IMR-90 (cell line): ENCODE measurements around the gene LARP1. TPM values are rescaled to one million over a fixed set of nuclear protein-coding genes. Genes with fewer than 3 reads are reported as not detected.

Experiments
- ATAC-seq: fragments of 200-7000 bp; cut with Tn5 transposase; 2 replicates; pipeline ENCODE4 v1.9.1; 2020; ENCODE audit warnings: low read depth, mild to moderate bottlenecking, moderate library complexity
- BruUV-seq: library from RNA; stranded (reverse); fragments of 400-500 nt; replicated peaks from 2 replicates; lab custom pipeline; 2021; lab: Mats Ljungman, UMichigan
- CTCF ChIA-PET: fragments of 300-600 bp; formaldehyde crosslinking; extraction: SDS; loops from one replicate; lab custom pipeline; 2021; ENCODE audit warnings: antibody characterized with exemption; lab: Yijun Ruan, JAX
- POLR2A ChIA-PET: fragments of 300-600 bp; sonication (Branson Sonifier 250); formaldehyde crosslinking; loops from one replicate; lab custom pipeline; 2022; ENCODE audit warnings: antibody characterized with exemption; ENCODE audit not compliant: unreplicated experiment; lab: Charles Lee
- DNase-seq: peaks from one replicate; pipeline ENCODE4 v3.0.0; 2013
- H2AFZ ChIP-seq: replicated peaks from 2 replicates; pipeline ENCODE3; 2013; ENCODE audit warnings: low read length, mild to moderate bottlenecking; ENCODE audit not compliant: poor library complexity
- H2AK5ac ChIP-seq: 2 replicates; pipeline ENCODE4 v1.6.1; 2013; ENCODE audit warnings: low read depth, low read length, inconsistent platforms
- H2AK9ac ChIP-seq: replicated peaks from 2 replicates; pipeline ENCODE3; 2013; ENCODE audit warnings: mild to moderate bottlenecking, low read depth, low read length, moderate library complexity; ENCODE audit not compliant: poor library complexity
- H2BK120ac ChIP-seq: 2 replicates; pipeline ENCODE4 v1.6.1; 2013; ENCODE audit warnings: low read depth, low read length, inconsistent platforms
- H2BK15ac ChIP-seq: 3 replicates; pipeline ENCODE4 v1.6.1; 2013; ENCODE audit warnings: low read depth, low read length, inconsistent platforms
- H2BK20ac ChIP-seq: 2 replicates; pipeline ENCODE4 v1.6.1; 2013; ENCODE audit warnings: low read depth, mild to moderate bottlenecking, inconsistent platforms, low read length, moderate library complexity
- H2BK5ac ChIP-seq: 2 replicates; pipeline ENCODE4 v1.6.1; 2013; ENCODE audit warnings: mild to moderate bottlenecking, low read depth, low read length, inconsistent platforms; ENCODE audit not compliant: poor library complexity, severe bottlenecking
- H3K14ac ChIP-seq: replicated peaks from 2 replicates; pipeline ENCODE4 v1.6.1; 2013; ENCODE audit warnings: low read depth, low read length, inconsistent platforms
- H3K18ac ChIP-seq: 2 replicates; pipeline ENCODE4 v1.6.1; 2013; ENCODE audit warnings: low read depth, low read length, control low read depth
- H3K23ac ChIP-seq: 2 replicates; pipeline ENCODE4 v1.6.1; 2013; ENCODE audit warnings: low read depth, low read length, inconsistent platforms
- H3K27ac ChIP-seq: 2 replicates; pipeline ENCODE4 v1.5.1; 2013; ENCODE audit warnings: mild to moderate bottlenecking, control low read depth, low read length; ENCODE audit not compliant: insufficient read depth
- H3K27me3 ChIP-seq: 2 replicates; pipeline ENCODE4 v1.6.1; 2013; ENCODE audit warnings: low read length; ENCODE audit not compliant: control insufficient read depth, insufficient read depth
- H3K36me3 ChIP-seq: 2 replicates; pipeline ENCODE4 v1.6.1; 2013; ENCODE audit warnings: low read length, mixed read lengths; ENCODE audit not compliant: control insufficient read depth, insufficient read depth
- H3K4ac ChIP-seq: 2 replicates; pipeline ENCODE4 v1.6.1; 2013; ENCODE audit warnings: low read depth, low read length, inconsistent platforms
- H3K4me1 ChIP-seq: 2 replicates; pipeline ENCODE4 v1.6.1; 2013; ENCODE audit warnings: low read length, mixed read lengths; ENCODE audit not compliant: control insufficient read depth, insufficient read depth
- H3K4me2 ChIP-seq: 2 replicates; pipeline ENCODE4 v1.6.1; 2013; ENCODE audit warnings: low read depth, mild to moderate bottlenecking, control low read depth, low read length, moderate library complexity
- H3K4me3 ChIP-seq: 2 replicates; pipeline ENCODE4 v1.5.1; 2013; ENCODE audit warnings: low read depth, mild to moderate bottlenecking, control low read depth, low read length, moderate library complexity; ENCODE audit not compliant: insufficient read depth
- H3K56ac ChIP-seq: 2 replicates; pipeline ENCODE4 v1.6.1; 2013; ENCODE audit warnings: low read length, inconsistent platforms; ENCODE audit not compliant: insufficient read depth; ENCODE audit errors: extremely low read depth
- H3K79me1 ChIP-seq, 2 experiments: 2 replicates each; pipeline ENCODE4 v1.6.1; 2013; ENCODE audit warnings: low read length in 2 of 2, inconsistent platforms in 1 of 2, low read depth in 1 of 2
- H3K9ac ChIP-seq: 2 replicates; pipeline ENCODE4 v1.6.1; 2013; ENCODE audit warnings: low read depth, low read length, control low read depth
- H3K9me1 ChIP-seq: 2 replicates; pipeline ENCODE4 v1.6.1; 2013; ENCODE audit warnings: low read length, inconsistent platforms; ENCODE audit not compliant: insufficient read depth
- H3K9me3 ChIP-seq: 2 replicates; pipeline ENCODE4 v1.6.1; 2013; ENCODE audit warnings: low read length; ENCODE audit not compliant: control insufficient read depth, insufficient read depth
- H4K20me1 ChIP-seq: 2 replicates; pipeline ENCODE4 v1.6.1; 2013; ENCODE audit warnings: low read length, inconsistent platforms; ENCODE audit not compliant: insufficient read depth
- H4K5ac ChIP-seq: 2 replicates; pipeline ENCODE4 v1.6.1; 2013; ENCODE audit warnings: mild to moderate bottlenecking, low read depth, low read length, control low read depth
- H4K8ac ChIP-seq, 2 experiments: 2 replicates each; pipeline ENCODE4 v1.6.1; 2013; ENCODE audit warnings: low read depth in 2 of 2, low read length in 2 of 2, control low read depth in 1 of 2, inconsistent platforms in 1 of 2
- H4K91ac ChIP-seq: 2 replicates; pipeline ENCODE4 v1.6.1; 2013; ENCODE audit warnings: low read depth, low read length, inconsistent platforms; ENCODE audit not compliant: insufficient read depth
- BHLHE40 ChIP-seq: fragments of 150-350 bp; IDR thresholded peaks from 2 replicates; pipeline ENCODE4 v1.6.1; 2016; ENCODE audit warnings: mild to moderate bottlenecking, low read depth, low read length
- CEBPB ChIP-seq: IDR thresholded peaks from 2 replicates; pipeline ENCODE4 v1.6.1; 2012; ENCODE audit warnings: low read depth, low read length, improper control_type of control experiment
- CHD1 ChIP-seq: IDR thresholded peaks from 2 replicates; pipeline ENCODE4 v1.6.1; 2012; ENCODE audit warnings: low read depth, low read length, improper control_type of control experiment
- CTCF ChIP-seq: conservative IDR thresholded peaks from 2 replicates; pipeline ENCODE4 v1.5.1; 2012; ENCODE audit warnings: mild to moderate bottlenecking, low read depth, low read length, improper control_type of control experiment
- MAFK ChIP-seq: IDR thresholded peaks from 2 replicates; pipeline ENCODE4 v1.6.1; 2012; ENCODE audit warnings: low read depth, low read length, improper control_type of control experiment
- MXI1 ChIP-seq: IDR thresholded peaks from 2 replicates; pipeline ENCODE4 v1.6.1; 2012; ENCODE audit warnings: low read depth, mild to moderate bottlenecking, low read length, moderate library complexity, borderline replicate concordance
- NFE2L2 ChIP-seq: fragments of 150-350 bp; IDR thresholded peaks from 2 replicates; pipeline ENCODE4 v1.6.1; 2016; ENCODE audit warnings: low read depth, mild to moderate bottlenecking, low read length
- POLR2A ChIP-seq: IDR thresholded peaks from 2 replicates; pipeline ENCODE4 v1.6.1; 2012; ENCODE audit warnings: mild to moderate bottlenecking, low read depth, low read length
- RAD21 ChIP-seq: IDR thresholded peaks from 2 replicates; pipeline ENCODE4 v1.6.1; 2012; ENCODE audit warnings: low read length, improper control_type of control experiment
- RCOR1 ChIP-seq: IDR thresholded peaks from 2 replicates; pipeline ENCODE4 v1.6.1; 2012; ENCODE audit warnings: mild to moderate bottlenecking, low read length, improper control_type of control experiment; ENCODE audit not compliant: insufficient replicate concordance
- SMC3 ChIP-seq: fragments of 150-350 bp; IDR thresholded peaks from 2 replicates; pipeline ENCODE4 v1.6.1; 2016; ENCODE audit warnings: low read depth, mild to moderate bottlenecking, antibody characterized with exemption, low read length, moderate library complexity
- WGBS, 2 experiments: methylation state at CpG; one replicate each; pipeline versions ENCODE4 v1.1.5 to v1.1.7; 2013; ENCODE audit warnings: missing lambda C conversion rate in 2 of 2; ENCODE audit not compliant: insufficient read length in 1 of 2; ENCODE audit errors: extremely low coverage in 2 of 2; 5-methylcytosine and 5-hydroxymethylcytosine counted together
- dilution Hi-C: fragments of 300-500 bp; cut with HindIII; formaldehyde crosslinking; loops from one replicate; pipeline ENCODE4 v1.14.3; 2018; ENCODE audit warnings: low sequenced_read_pairs; ENCODE audit not compliant: unreplicated experiment
- in situ Hi-C: fragments of 300-500 bp; cut with MboI; formaldehyde crosslinking; loops from 3 replicates; pipeline ENCODE4 v1.14.3; 2019; ENCODE audit warnings: low sequenced_read_pairs, inconsistent platforms, mixed read lengths
- intact Hi-C: fragments of 100-400 bp; cut with micrococcal nuclease; formaldehyde crosslinking; loops from 2 replicates; pipeline ENCODE4 v1.10.0; 2022
- polyA plus RNA-seq, 3 experiments: library from polyadenylated mRNA; depleted of rRNA; stranded (reverse); fragments of >200 nt; gene quantifications; 2 replicates each; pipeline ENCODE4 v1.2.3, GENCODE V29; 2012; ENCODE audit warnings: low replicate concordance in 1 of 3
- total RNA-seq: library from RNA; depleted of rRNA; stranded (reverse); fragments of >200 nt; gene quantifications from 2 replicates; pipeline ENCODE4 v1.2.3, GENCODE V29; 2012
- TF ChIP-seq, protein P1 (sequence below): fragments of 150-350 bp; IDR thresholded peaks from 2 replicates; pipeline ENCODE4 v1.6.1; 2016; ENCODE audit warnings: low read depth, mild to moderate bottlenecking, low read length, moderate library complexity, borderline replicate concordance

Gene LARP1
- total and polyA plus RNA-seq, 2 of the 4 experiments (the other 2 are of a cell fraction): 47.3 to 77.4 TPM

DNA sequence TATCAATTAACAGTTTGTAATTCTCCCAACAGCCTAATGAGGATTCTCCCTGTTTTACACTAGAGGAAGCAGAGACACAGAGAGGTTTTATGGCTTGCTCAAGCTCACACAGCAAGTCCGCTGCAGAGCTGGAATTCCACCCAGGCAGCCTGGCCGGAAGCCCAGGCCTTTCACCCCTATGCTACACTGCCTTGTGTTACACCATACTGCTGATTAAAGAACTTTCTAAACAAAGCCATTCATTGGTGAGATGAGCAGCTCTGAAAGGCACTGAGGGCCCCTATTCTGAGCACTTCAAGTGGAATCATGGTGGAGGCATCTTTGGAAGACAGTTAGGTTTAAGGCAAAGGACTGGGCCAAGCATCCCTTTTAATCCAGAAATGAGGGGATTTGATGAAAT lies 14.7 kb upstream of the LARP1 start:
- BruUV-seq: no TSS peak
- no peak overlapping the region for H2BK20ac ChIP-seq
- no peak overlapping the region for H4K8ac ChIP-seq
- no CpG with 5 or more reads among the region's 2 CpGs for WGBS, 2 experiments
- no peak overlapping the region for H4K5ac ChIP-seq
- H3K4me1 ChIP-seq: peaks cover 7% of the 10 kb centered on the region; the same call in 1 of the 2 replicates
- dilution Hi-C loops (no loop called here), in situ Hi-C loops (no loop called here), intact Hi-C loops (loop anchor here (5.0 kb wide), 1 partner anchor 468 kb away; no protein-coding TSS in a partner anchor)
- no peak overlapping the region for H3K4me2 ChIP-seq
- H3K23ac ChIP-seq: no peak overlapping the region
- no peak overlapping the region for H3K27ac ChIP-seq
- H2AK5ac ChIP-seq: no peak overlapping the region
- DNase-seq (peak; percentile 82), ATAC-seq (peak; percentile 94)
- no peak overlapping the region for H3K18ac ChIP-seq
- no peak overlapping the region for H3K56ac ChIP-seq
- H2AFZ ChIP-seq: no peak overlapping the region
- peak overlapping the region; percentile 51 for H2AK9ac ChIP-seq
- no peaks in the 10 kb centered on the region for H3K27me3 ChIP-seq
- CTCF ChIA-PET: no interaction called here
- no peaks in the 10 kb centered on the region for H3K79me1 ChIP-seq
- no peak overlapping the region for H2BK120ac ChIP-seq
- no peak overlapping the region for H4K91ac ChIP-seq
- H3K9me3 ChIP-seq: no peaks in the 10 kb centered on the region
- no peaks in the 10 kb centered on the region for H3K36me3 ChIP-seq
- H3K4me3 ChIP-seq: no peak overlapping the region
- H4K20me1 ChIP-seq: no peaks in the 10 kb centered on the region
- H2BK5ac ChIP-seq: no peak overlapping the region
- TF ChIP-seq SMC3 (no peak), MAFK (0 out of 2 replicates have a peak, but pooled peaks have one; percentile 7), CEBPB (peak; percentile 68; the same call in 1 of the 2 replicates), CHD1 (no peak), NFE2L2 (no peak), POLR2A (no peak), CTCF (no peak), RCOR1 (peak; percentile 27), MXI1 (no peak), BHLHE40 (no peak), RAD21 (no peak)
- TF ChIP-seq, protein P1, sequence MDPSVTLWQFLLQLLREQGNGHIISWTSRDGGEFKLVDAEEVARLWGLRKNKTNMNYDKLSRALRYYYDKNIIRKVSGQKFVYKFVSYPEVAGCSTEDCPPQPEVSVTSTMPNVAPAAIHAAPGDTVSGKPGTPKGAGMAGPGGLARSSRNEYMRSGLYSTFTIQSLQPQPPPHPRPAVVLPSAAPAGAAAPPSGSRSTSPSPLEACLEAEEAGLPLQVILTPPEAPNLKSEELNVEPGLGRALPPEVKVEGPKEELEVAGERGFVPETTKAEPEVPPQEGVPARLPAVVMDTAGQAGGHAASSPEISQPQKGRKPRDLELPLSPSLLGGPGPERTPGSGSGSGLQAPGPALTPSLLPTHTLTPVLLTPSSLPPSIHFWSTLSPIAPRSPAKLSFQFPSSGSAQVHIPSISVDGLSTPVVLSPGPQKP: no peak
- H3K14ac ChIP-seq: no peak overlapping the region
- POLR2A ChIA-PET: interaction anchor here (0.6 kb wide), 1 partner anchor 1188 kb away, joined by 4 read pairs; no protein-coding TSS in a partner anchor
- peaks cover 3% of the 10 kb centered on the region; the same call in 1 of the 2 replicates for H3K9me1 ChIP-seq
- H3K9ac ChIP-seq: no peak overlapping the region
- H3K4ac ChIP-seq: no peak overlapping the region
- H2BK15ac ChIP-seq: no peak overlapping the region
